T1000 (cell line): ENCODE data around the gene PTGR3.

Experiments used
- DNase-seq: peaks from one replicate; lab custom pipeline; 2025; ENCODE audit warnings: mixed read lengths; lab: John Stamatoyannopoulos, UW

Gene PTGR3

DNA sequence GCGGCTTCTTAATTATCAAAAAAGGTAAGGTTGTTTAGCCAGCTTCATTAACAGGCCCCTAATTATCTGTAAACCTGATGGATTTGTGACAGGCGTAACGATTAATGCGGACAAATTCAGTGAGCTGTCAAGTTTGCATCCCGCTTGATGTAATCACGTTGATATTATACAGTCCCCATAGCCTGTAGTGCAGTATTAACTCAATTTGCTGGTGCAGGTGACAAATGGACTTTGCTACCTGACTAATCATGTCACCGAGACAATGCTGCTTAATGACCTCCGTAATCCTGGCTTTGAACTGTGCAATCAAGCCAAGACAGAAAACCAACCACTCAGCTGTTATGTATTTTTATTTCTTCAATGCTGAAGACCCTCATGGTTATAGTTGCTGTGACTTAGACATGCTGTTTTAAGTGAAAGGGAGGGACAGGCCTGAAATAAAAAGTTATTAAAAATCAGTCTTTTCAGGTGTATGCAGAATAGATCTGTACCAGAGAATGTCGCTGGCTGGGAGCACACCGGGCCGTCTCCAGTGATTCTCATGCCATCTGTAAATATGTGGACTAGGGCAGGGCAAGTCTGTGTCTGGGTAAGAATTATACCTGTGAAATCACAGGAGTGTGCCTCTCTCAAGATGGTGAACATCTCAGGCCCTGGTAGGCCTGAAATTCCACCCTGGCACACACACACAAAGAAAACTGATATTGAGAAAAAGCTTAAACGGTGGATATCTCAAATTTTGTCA lies 6.0 kb upstream of the PTGR3 start:
- DNase-seq, result no peak

DNA sequence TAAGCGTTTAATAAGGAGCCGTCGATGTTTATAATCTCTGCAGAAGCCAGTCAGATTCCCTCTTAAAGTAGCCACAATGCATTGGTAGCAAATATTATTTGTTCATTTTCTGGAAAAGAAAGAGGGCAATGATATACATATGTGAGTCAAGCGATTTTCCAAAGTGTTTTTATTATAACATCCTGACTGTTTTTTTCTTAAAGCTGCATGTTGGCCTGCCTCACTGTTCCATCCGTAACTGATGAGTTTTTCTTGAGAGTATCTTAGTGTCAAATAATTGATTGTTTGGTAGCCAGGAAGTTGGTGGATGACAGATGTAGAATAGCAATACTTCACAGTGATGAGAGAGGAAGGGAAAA lies 5.4 kb upstream of the PTGR3 start:
- no peak for DNase-seq

DNA sequence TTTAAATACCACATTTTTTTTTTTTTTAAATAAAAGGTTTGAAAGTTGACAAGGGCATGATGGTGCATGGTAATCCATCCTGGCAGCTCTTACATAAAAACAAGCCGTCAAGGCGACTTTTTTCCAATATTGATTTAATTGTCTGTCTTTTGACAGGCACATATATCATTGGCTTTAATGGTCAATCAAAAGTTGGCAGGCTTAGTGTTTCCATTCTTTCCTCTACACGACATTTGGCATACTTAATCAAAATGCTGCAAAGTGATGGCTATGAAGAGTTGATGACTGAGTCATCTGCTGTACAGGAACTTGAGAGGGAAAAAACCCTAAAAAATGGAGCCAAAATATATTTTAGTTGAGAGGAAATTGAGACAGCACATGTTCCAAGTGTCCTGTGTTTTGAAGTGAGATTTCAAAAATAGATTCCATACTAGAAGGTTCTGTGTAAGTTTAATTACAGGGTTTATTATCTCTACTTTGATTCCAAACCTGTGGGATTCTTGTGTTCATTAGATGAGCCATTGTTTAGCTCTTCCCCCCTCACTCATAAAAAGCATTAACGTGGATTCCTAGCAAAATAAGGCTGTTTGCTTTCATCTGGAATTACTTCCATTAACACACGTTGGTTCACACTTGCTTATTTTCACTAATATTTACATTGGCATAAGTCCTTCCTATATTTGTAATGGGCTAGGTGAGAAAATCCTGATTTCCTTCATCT lies 4.8 kb upstream of the PTGR3 start:
- DNase-seq, result no peak

DNA sequence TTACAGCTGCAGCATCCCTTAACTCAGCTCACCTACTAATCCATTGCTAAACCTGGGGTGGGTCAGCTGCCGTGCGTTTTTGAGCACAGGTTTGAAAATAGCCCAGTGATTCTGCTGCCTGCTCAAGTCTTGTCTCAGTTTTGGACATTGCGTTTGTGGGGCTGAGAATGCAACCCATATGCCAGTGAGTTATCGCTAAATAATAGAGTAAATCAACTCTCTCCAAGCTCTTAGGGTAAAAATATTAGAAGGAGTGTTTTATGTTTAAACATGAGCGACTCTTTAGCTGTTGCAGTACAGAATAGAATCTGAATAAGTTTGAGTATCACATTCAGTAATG lies 3.8 kb upstream of the PTGR3 start:
- DNase-seq, result no peak

DNA sequence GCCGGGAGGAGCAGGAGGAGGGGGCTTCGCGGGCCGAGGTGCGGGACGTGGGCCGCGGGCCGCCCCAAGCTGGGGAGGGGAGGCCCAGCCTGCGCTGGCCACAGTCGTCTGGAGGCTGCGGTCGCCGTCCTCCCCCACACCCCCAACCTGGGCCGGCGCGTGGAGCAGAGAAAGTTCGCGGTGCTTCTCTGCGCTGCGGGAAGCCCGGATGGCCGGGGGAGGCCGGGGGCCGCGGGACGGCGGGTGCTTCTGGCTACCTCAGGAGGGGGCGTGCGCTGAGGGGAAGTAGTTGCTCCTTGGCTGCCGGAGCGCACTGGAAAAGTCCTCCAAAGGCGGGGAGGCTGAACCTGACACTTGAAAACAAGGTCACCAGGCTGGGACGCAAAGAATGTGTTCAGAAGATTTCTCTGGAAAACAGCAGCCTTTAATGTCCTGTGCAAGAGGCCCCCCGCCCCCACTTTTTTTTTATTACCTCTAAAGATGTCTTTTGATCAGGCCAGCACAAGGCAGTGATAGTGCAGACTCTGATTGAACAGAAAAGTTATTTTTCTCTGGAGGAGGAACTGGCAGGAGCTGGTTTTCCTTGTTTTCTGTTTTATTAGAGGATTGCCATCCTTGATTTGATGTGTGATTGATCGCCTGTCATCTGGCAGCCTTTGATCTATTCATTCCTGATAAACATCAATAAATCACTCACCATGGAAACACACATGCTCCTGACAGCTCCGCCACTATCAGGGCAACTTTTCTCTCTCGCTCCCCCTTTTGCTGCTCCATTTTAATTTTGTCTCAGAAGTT lies 3.2 kb upstream of the PTGR3 start:
- DNase-seq, result no peak

DNA sequence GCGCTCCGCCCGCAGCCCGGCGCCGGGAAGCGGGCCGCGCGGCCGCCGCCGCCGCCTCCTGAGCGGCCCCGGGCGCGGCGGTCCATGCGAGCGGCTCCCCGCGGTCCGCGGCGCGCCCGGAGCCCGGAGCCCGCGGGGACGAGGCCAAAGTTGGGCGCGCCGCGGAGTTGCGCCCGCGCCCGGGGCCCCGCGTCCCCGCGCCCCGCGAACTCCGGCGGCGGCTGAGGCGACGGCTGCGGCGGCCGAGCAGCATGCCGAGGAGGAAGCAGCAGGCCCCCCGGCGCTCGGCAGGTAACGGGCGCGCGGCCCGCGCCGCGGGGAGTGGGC lies 2.6 kb upstream of the PTGR3 start:
- no peak for DNase-seq

DNA sequence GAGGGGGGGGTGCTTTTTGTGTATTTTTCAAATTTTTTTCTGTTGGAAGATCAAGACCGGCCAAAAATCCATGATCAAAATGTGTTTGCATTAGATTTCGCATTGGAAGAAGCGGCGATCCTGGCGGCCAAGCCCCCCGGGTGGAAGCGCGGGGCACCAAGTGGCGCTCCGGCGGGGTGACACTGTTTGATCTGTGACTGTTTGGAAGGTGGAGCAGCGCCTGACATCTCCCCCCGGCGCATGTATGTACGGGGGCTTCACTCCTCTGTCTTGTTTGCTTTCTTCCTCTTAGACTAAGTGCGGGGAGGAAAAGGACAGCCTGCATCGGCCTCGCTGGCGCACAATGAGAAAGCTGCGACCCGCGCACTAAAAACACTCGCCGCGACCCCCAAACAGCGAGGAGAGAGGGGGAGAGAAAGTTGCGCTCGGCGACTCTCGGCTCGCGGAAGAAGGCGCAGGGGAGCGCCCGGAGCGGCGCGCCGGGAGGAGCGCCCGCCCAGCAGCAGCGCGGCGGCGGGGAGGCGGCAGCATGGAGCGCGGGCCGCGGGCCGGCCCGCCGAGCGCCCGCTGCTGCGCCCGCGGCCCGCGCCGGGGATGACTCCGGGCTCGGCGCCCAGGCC lies 2.2 kb upstream of the PTGR3 start:
- DNase-seq, result no peak

DNA sequence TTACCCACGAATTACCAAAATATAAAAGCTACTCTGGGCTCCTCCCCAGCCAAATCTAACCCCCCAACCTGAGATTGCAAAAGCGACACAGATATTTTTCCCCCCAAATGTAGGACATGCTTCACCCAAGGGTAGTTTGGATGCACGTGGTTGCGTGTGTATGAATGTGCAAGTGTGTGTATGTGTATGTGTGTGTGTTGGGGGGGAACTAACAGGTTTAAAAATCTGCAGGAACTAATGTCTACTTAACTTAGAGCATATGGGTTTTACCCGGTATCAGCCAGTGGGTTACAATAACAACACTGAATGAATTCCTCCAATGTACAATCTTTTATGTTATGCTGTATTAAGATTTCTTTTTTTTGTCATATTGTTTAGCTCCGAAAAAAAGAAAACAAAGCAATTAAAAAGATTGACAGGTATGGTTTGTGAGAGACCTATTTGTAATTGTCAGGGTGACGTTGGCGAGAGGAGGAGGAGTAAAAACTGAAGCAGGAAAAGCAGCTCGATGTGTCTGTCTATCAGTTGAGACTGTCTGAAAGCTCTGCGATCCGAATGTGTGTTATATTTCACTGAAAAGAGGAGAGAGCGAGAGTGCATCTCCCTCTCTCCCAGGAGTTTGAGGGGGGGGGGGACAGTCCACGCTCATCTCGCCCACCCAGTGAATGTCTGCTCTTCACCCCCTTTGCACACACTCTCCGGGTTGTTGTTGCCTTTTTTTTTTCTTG lies 1.5 kb upstream of the PTGR3 start, which contains the start of gene TSHZ1:
Gene TSHZ1, plus strand, starts transcription at position 524 of the 728 bp plus-strand sequence. CDS start 1,080 bp downstream, outside the sequence.
- DNase-seq, result no peak

DNA sequence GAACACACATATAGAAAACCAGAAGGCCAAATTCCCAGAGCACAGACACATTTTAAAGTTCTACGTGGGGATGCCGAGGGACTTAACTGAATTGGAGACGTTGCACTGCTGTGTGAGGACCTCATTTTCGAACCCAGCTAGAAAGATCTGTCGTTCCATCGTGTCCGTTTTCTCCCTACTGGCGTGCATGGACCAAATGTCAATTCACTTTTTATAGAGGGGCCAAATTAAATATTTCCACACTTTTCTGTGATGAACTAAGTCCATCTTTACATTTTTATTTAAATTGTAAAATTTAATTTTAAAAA lies 966 bp upstream of the PTGR3 start:
- no peak for DNase-seq

DNA sequence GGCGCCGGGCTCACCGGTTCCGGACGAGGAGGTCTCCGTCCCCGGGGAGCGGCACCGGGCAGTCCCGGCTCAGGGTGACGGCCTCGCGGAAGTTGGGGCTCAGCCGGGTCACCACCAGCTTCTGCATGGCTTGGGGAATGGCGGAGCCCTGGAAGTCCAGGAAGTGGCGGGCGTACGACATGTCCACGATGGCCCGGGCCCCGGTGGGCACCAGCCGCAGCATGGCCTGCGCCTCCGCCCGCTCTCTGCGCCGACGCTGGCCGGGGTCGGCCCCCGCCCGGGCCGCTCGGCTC lies 157 bp downstream of the PTGR3 start:
- peak; percentile 34 for DNase-seq

DNA sequence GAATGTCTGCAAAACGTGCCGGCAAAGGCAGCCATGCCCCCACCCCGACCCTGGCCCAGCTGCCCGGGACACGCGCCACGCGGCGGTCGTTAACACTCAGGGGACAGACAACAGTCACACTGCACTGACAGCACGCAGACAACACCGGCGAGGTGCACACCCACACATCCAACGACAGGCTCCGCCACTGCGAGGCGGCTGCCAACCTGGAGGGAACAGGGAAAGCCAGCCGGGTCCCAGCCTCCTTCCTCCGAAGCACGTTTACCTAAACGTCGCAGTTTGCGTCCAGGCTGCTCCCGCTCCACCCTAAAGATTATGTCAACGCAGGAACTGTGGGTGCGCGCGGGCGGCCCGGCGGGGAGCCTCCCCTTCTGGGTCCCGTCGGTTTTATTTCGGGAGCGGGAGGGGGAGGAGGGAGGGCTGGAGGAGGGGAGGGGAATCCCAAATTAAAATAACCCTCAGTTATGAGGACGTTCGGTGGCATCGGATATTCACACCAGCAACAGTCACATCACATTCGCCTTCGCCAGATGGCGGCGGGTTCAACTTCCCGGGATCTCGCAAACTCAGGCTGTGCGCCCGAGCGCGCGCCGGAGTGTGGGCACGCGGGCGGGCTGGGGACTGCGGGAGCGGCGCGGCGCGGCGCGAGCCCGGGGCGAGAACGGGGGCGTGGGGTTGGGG lies 644 bp downstream of the PTGR3 start:
- no peak for DNase-seq

DNA sequence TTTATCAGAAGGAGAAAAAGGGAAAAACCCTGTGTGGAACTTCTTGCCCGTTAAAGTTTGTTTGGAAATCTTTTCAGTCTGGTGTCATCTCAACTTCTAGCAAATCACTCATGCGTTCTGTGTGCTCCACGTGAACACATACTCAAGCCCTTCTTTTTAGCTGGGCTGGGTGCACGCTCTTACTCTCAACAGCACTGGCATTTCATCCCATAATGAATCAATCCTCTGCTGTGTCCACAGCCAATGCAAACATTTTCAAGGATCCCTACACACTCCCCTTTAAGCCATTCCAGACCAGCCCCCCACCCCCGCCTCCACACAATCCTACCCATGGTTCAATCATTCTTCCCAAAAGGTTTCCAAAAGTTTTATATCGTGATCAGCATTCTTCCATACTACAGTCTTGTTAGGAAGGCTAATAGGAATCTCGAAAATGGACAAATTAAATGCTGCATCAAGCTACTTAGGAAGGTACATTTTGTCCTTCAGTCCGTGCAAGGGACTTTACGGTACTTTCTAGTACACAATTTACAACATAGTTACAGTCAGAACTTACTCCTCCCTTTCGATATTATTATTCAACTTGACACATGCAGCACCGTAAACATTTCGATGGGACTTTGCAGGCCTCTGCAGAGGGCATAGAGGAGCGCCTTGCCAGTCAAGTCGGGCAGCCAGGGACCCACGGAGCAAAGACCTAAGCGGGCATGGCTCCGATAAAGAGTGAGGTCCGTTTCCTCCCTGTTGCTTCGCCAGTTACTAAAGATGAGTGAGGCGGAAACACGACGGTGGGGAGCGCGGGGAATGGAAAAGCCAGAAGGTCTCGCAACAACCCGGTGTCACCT lies 1.4 kb downstream of the PTGR3 start:
- no peak for DNase-seq

DNA sequence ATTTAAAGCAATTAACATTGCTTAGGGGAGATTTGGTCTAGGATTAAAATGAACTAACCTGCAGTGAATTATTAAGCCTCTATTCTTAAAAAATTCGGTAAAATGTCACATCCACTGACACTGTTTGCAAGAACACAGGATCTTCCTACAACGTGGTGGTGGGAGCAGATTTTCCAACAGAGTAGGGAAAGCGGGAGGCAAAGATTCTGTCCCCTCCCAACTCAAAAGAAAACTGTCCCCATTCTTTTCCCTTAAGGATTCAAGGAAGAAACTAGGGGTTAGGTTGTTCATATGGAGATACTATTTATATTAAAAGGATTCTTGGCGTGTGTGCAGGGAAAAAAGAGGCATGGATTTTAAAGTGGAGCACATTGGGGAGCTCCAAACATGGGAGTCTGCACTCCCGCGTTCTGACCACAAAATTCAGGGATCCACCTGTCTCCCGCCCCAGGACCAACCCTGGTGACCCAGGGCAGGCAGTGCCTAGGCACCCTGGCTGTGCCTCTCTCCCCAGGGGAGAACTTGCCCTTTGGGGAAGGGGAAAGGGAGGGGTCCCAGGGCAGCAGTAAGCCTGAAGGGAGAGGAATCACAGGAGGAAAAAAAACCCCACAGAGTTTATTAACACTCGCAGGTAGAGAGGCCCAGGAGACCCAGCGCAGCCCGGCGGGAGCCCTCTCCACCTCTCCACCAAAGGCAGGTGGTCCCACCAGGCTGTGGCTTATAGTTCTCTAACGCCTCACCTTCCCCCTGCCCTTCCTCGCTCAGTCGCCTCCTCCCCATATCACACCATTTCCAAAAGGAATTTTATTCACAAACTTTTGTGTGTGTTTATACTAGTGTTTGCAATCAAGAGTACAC lies 2.3 kb downstream of the PTGR3 start:
- DNase-seq, result no peak

DNA sequence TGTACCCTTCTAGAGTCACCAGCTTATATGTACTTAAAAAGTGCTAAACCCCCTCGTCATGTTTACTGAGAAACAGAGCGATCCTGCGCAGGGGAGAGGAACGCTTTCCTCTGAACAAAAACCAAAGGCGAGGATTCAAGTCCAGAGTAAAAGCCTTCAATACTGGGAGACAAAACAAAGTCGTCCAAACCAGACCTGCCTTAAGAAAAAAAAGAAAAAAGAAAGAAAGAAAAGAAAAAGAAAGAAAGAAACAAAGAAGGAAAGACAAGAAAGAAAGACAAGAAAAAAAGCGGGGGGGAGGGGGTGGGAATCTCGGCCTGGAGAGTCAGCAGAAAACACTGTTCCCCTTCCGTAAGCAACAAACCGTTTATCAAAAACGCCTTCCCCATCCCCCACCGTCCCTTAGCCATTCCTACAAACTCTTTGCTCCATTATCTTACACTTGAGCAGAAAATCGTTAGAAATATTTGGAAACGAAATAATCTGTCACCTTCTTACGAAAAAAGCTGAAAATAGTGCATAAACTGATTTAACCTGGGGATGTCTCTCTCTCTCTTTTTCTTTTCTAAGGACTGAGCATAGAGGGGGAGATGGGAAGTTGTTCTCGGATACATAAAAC lies 3.3 kb downstream of the PTGR3 start:
- no peak for DNase-seq

DNA sequence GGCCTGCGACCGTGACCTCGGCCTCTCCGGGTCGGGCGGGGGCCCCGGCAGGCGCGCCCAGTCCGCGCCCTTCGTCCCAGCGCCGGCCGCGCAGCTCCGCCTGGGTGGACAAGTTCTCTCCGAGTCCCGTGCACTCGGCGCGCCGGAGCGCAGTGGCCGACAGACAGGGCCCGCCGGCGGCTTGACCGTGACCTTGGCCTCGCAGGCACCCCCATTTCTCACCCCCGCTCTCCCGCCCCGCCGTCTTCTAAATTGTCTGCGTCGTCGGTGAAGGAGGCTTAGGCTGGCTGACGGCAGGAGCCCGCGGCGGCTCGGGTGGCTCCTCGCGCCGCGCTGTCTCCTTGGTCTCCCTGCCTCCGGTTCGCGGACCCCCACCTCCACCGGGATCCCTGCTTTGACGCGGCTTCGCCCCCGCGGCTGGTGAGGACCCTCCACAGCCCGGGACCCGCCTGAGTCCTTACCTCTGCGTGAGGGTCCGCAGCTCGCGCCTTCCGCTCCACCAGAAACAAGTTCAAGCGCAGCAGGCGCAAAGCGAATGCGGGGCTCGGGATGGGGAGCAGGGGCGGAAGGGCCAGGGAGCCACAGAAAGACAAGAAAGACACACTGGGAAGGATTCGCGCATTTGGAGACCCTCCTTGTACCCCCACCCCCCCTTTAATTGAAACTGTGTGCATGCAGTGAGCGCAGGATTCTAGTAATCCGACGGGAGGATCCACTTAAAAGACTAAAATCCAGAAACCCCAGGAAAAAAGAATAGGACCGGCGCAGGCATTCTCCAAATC lies 4.0 kb downstream of the PTGR3 start:
- DNase-seq, result no peak

DNA sequence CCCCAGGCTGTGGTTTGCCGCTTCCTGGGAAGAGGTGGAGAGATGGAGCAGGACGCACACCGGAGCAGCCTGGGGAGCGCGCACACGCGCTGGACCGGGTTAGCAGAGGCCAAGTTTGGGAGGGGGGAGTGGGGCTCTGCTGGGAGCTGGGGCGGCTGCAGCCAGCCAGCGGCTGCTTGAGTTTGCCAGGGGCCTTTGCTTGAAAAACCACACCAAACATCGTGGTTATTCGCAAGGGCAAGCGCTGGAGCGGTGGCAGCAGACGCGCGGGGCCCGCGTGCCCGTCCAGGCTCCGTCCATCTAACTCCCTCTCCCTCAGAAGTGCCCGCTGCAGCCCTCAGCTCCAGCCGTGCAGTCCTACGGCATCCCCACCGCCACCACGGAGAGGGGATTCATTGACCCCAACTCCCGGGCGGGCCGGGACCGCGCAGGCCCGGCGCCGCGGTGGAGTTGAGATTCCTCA lies 4.6 kb downstream of the PTGR3 start:
- DNase-seq, result no peak

DNA sequence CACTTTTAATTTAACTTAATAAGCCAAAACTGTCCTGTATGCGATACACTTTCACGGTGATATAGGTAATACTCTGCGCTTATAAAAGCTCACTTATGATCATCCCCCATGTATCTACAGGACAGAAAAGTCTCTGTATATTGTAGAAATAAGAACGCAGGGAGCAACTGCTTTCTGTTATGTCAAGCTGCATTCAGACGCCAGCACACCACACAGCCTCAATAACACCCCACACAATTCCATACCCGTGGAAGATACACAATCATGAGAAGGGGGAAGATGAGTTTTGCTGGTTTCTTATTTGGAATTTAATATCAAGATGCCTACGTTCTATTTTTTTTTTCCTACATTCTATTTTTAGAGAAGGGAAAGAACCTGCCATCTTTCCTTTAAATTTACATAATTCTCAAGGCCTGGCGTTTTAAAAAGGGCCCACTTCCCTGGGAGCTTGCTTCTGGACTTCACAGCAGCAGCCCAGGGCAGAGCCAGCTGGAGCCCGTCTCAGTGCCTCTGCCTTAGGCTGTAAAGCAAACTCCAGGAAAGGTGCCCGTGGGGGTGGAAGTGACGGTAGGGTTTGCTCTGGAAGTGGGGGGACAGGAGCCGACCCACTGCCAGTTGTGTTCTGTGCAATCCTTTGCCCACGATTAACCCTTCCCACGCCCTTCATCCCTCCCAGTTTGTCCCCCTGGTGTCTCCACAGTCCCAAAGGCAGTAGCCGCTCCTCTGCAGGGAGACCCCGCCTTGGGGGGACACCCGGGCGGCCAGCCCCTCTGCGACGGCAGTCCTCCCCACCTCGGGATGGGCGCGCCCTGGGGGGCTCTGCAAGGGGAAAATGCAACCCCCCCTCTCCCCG lies 5.3 kb downstream of the PTGR3 start:
- no peak for DNase-seq
